GM10248 (cell line): ENCODE data around the gene ZCCHC7.

Experiments used
- CTCF ChIA-PET: fragments of 300-600 bp; sonication (Branson Sonifier 250); formaldehyde crosslinking; extraction: SDS; loops from one replicate; lab custom pipeline; 2021; ENCODE audit warnings: antibody characterized with exemption; lab: Yijun Ruan, JAX
- POLR2A ChIA-PET: fragments of 350-650 bp; sonication (Branson Sonifier 250); formaldehyde crosslinking; extraction: SDS; loops from one replicate; lab custom pipeline; 2020; ENCODE audit warnings: antibody characterized with exemption; lab: Yijun Ruan, JAX
- DNase-seq: peaks from one replicate; pipeline ENCODE4 v3.0.0; 2012; ENCODE audit errors: extremely low spot score
- TF ChIP-seq, protein P1 (sequence below): IDR thresholded peaks from 2 replicates; pipeline ENCODE4 v1.5.1; 2012; ENCODE audit warnings: mild to moderate bottlenecking, low read depth; ENCODE audit errors: extremely low read depth, missing control alignments, control extremely low read depth

The ZCCHC7 gene

DNA sequence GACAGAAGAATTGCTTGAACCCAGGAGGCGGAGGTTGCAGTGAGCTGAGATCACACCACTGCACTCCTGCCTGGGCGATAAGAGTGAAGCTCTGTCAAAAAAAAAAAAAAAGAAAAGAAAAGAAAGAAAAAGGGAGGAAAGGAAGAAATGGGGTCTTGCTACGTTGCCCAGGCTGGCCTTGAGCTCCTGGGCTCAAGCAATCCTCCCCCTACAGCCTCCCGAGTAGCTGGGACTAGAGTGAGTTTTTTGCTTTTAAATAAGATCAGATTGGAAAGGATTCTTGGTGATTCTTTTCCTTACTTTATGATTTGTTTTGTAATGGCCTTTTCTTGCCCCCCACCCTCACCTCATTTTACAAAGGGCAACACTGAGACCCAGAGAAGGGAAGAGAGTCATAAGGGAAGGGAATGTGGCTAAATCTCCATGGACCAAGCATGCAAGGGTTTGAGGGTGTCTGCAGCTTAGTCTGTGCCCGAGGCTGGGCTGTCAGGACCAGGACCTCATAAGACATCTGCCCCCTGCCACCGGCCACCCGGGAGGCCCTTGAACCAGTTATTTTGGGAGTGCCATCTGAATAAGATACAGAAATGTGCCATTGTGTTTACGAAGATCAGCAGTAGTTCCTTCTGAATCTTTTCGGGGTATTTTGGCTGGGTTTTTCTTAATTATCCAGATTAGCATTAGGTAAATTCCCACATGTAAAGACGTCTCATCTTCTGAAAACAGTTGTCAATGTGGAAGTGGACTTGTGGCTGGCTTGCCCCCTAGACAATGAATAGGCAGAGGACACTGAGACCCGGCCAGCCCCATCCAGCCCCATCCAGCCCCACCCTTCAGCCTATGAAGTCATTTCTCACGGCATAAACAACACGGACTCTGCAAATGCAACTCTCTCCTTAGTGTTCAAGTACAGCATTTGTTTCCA is 257.6 kb downstream of the ZCCHC7 start:
- POLR2A ChIA-PET = interaction anchor here (0.6 to 0.7 kb wide), 4 partner anchors 10 to 376 kb away, joined by 3 to 7 read pairs (median 6); no protein-coding TSS in a partner anchor
- CTCF ChIA-PET = interaction anchor here (1.0 to 15.5 kb wide), 5 partner anchors 10 to 499 kb away, joined by 3 to 235 read pairs (median 4); no protein-coding TSS in a partner anchor
- DNase-seq = peak; percentile 66
- TF ChIP-seq, protein P1, sequence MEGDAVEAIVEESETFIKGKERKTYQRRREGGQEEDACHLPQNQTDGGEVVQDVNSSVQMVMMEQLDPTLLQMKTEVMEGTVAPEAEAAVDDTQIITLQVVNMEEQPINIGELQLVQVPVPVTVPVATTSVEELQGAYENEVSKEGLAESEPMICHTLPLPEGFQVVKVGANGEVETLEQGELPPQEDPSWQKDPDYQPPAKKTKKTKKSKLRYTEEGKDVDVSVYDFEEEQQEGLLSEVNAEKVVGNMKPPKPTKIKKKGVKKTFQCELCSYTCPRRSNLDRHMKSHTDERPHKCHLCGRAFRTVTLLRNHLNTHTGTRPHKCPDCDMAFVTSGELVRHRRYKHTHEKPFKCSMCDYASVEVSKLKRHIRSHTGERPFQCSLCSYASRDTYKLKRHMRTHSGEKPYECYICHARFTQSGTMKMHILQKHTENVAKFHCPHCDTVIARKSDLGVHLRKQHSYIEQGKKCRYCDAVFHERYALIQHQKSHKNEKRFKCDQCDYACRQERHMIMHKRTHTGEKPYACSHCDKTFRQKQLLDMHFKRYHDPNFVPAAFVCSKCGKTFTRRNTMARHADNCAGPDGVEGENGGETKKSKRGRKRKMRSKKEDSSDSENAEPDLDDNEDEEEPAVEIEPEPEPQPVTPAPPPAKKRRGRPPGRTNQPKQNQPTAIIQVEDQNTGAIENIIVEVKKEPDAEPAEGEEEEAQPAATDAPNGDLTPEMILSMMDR = no peak

DNA sequence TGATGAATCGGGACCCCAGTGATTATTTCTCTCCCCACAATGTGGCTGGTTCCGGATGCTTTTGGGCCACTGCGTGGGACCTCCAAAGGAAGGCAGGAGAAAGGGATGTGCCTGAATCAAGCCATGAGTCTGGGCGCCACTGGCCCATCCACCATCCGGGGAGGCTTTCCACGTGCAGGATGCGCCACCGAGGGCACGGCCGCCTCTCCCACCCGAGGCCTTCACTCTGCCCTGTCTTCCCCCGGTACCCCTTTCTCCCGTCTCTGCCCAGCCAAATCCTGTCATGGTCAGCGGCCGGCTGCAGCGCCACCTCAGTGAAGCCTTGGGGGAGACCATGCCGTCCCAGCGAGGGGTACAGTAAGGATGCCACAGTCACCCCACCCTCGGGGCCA is 258.2 kb downstream of the ZCCHC7 start:
- ChIA-PET POLR2A (no interaction called here), CTCF (interaction anchor here (1.4 to 15.5 kb wide), 2 partner anchors 13 to 30 kb away, joined by 5 to 235 read pairs; no protein-coding TSS in a partner anchor)
- TF ChIP-seq, protein P1 = no peak
- no peak for DNase-seq

DNA sequence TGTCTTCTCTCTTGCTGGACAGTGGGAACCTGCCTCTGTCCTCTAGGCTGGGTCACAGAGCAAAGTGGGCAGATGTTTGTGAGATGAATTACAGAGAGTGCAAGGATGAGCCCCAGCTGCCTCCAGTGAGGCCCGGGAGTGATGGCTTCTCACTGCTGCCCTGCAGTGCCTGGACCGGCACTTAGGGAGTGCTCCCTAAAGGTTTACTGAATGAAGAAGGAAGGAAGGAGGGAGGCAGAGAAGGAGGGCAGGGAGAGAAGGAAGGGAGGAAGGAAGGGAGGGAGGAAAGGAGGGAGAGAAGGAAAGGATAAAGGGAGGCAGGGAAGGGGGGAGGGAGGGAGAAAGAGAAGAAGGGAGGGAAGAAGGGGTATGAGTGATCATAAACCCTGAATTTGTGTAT is 259.5 kb downstream of the ZCCHC7 start:
- POLR2A ChIA-PET = no interaction called here
- CTCF ChIA-PET = interaction anchor here (1.4 to 21.5 kb wide), 2 partner anchors 11 to 29 kb away, joined by 5 to 359 read pairs; no protein-coding TSS in a partner anchor
- TF ChIP-seq, protein P1 = no peak
- DNase-seq = no peak

DNA sequence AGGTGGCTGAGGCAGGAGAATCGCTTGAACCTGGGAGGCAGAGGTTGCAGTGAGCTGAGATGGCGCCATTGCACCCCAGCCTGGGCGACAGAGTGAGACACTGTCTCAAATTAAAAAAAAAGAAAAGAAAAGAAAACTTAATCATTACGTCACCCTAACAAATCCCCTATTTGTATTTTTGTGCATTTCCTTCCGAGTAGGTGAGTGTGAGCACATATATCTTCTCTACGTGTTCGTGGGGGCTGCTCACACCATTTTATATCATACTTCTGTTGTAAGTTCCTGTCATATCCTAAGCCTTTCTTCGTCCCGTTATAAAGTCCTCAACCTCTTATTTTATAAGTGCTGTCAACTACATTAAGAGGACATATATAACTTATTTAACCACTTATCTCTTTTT is 260.2 kb downstream of the ZCCHC7 start:
- ChIA-PET CTCF (interaction anchor here (1.3 to 21.5 kb wide), 4 partner anchors 10 to 51 kb away, joined by 4 to 359 read pairs (median 19); no protein-coding TSS in a partner anchor), POLR2A (interaction anchor here (0.9 to 1.3 kb wide), 2 partner anchors 9 to 13 kb away, joined by 3 read pairs; no protein-coding TSS in a partner anchor)
- no peak for DNase-seq
- TF ChIP-seq, protein P1 = no peak

DNA sequence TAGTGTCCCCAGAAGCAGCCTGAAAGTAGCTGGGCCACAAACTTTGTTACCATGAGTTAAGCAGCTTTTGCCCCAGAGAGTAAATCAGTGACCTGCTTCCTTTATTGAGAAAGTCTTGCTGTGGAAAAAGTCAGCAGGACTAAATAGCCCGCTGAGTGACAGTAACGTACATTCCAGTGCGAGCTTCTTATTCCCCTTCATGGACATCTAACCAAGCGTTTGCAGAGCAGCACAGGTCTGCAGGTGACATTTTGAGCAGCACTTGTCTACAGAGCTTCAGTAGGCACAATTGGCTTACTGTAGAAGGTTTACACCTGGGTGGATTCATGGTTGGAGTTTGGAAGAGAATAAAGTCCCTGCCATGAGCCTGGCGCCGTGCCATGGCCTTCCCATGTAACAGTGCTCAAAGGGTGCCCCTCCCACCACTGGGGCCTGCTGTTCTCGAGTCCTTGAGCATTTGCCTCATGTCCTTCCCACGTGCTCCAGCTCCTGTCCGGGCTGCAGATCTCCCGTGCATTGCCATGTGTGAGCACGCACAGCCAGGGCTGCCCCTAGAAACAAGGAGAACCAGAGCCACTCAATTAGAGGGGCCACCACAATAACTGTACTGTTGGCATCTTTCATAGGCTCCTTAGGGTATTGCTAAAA is 260.8 kb downstream of the ZCCHC7 start:
- CTCF ChIA-PET = interaction anchor here (0.8 to 21.5 kb wide), 5 partner anchors 10 to 51 kb away, joined by 3 to 359 read pairs (median 13); no protein-coding TSS in a partner anchor
- POLR2A ChIA-PET = interaction anchor here (0.9 to 1.3 kb wide), 2 partner anchors 10 to 14 kb away, joined by 3 read pairs; no protein-coding TSS in a partner anchor
- TF ChIP-seq, protein P1 = no peak
- DNase-seq = no peak
